Natural killer cell (primary cell): Measurements from ENCODE around the gene PEX5L. TPM values are rescaled to one million over a fixed set of nuclear protein-coding genes. Genes with fewer than 3 reads are reported as not detected.

Experiments used
- ATAC-seq, 3 donors: fragments of 150-1000 bp in 2 of 3; fragments of 200-7000 bp in 1 of 3; cut with Tn5 transposase; 1 replicate in 1 of 3; 2 replicates in 2 of 3; pipeline ENCODE4 v1.10.0; 2021; ENCODE audit warnings: mild to moderate bottlenecking in 2 of 3, moderate library complexity in 2 of 3
- DNase-seq, 2 donors: peaks; one replicate each; pipeline versions ENCODE4 v3.0.0 to v3.0.0-alpha.2; 2013 to 2021; ENCODE audit warnings: mixed read lengths in 1 of 2
- H3K27ac ChIP-seq: one replicate; pipeline ENCODE4 v1.5.1; 2013; ENCODE audit warnings: mild to moderate bottlenecking, low read length
- H3K27me3 ChIP-seq: one replicate; pipeline ENCODE4 v1.6.1; 2013; ENCODE audit warnings: low read length; ENCODE audit not compliant: control insufficient read depth, insufficient read depth
- H3K36me3 ChIP-seq: one replicate; pipeline ENCODE4 v1.6.1; 2013; ENCODE audit warnings: low read length; ENCODE audit not compliant: control insufficient read depth, insufficient read depth
- H3K4me1 ChIP-seq: one replicate; pipeline ENCODE4 v1.6.1; 2013; ENCODE audit warnings: low read length; ENCODE audit not compliant: control insufficient read depth, insufficient read depth
- H3K4me3 ChIP-seq: one replicate; pipeline ENCODE4 v1.5.1; 2013; ENCODE audit warnings: low read length
- H3K9me3 ChIP-seq: one replicate; pipeline ENCODE4 v1.6.1; 2013; ENCODE audit warnings: low read length; ENCODE audit not compliant: control insufficient read depth, insufficient read depth
- H3K27ac Mint-ChIP-seq, 2 donors: one replicate each; pipeline ENCODE4 v1.8.0; 2022; ENCODE audit warnings: mild to moderate bottlenecking in 2 of 2, mixed read lengths in 2 of 2, moderate library complexity in 1 of 2
- H3K27me3 Mint-ChIP-seq, 2 donors: one replicate each; pipeline ENCODE4 v1.8.0; 2022; ENCODE audit warnings: low read depth in 2 of 2, mixed read lengths in 2 of 2
- H3K36me3 Mint-ChIP-seq: one replicate; pipeline ENCODE4 v1.8.0; 2022; ENCODE audit warnings: mixed read lengths
- H3K4me1 Mint-ChIP-seq, 2 donors: one replicate each; pipeline ENCODE4 v1.8.0; 2022; ENCODE audit warnings: mixed read lengths in 2 of 2
- H3K4me3 Mint-ChIP-seq: one replicate; pipeline ENCODE4 v1.8.0; 2022; ENCODE audit warnings: mild to moderate bottlenecking, moderate library complexity, mixed read lengths
- H3K9me3 Mint-ChIP-seq, 2 donors: one replicate each; pipeline ENCODE4 v1.8.0; 2022; ENCODE audit warnings: mixed read lengths in 2 of 2
- WGBS: methylation state at CpG from one replicate; pipeline ENCODE4 v1.1.7; 2013; ENCODE audit warnings: missing lambda C conversion rate; ENCODE audit not compliant: insufficient coverage; 5-methylcytosine and 5-hydroxymethylcytosine counted together
- intact Hi-C: fragments of 100-400 bp; cut with micrococcal nuclease; formaldehyde crosslinking; loops from one replicate; pipeline ENCODE4 v1.14.2; 2022
- total RNA-seq, 4 donors: library from RNA; stranded (reverse); fragments of 120-200 nt in 1 of 4; gene quantifications; one replicate each; pipeline versions ENCODE4 v1.2.3 to v1.2.4, GENCODE V29; 2013 to 2022
- TF ChIP-seq, protein P1 (sequence below): fragments of 200-600 bp; IDR thresholded peaks from one replicate; pipeline ENCODE4 v1.8.0; 2022; ENCODE audit warnings: antibody characterized with exemption

Gene PEX5L
- total RNA-seq, 3 donors from 2014 or later (not counting 1 experiment from before 2014, with no cell fraction given) = not detected

DNA sequence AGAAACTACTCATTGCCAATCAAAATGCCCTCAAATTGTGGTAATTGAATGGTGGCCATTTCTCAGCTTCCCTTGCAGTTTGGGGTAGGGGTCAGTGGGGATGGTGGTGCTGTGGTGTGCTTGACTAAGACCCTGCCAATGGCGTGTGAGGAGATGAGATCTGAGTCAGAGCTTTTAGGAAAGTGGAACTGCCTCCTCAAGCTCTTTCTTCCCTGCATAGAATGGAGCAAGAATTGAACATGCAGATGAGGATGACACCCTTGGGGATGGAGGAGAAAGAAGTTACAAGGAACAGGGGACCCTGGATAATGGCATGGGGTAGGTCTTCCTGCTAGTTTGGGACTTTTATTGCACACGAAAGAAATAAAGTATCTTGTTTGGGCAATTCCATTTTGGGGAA is 188.0 kb downstream of the PEX5L start:
- Mint-ChIP-seq H3K4me1 (no peaks in the 10 kb centered on the region), H3K9me3 (no peaks in the 10 kb centered on the region), H3K27me3 (peaks cover 2 to 8% of the 10 kb centered on the region in 2 donors), H3K27ac (no peak overlapping the region), H3K36me3 (no peaks in the 10 kb centered on the region), H3K4me3 (no peak overlapping the region)
- Histone ChIP-seq H3K4me1 (no peaks in the 10 kb centered on the region), H3K36me3 (no peaks in the 10 kb centered on the region), H3K27ac (no peak overlapping the region), H3K9me3 (no peaks in the 10 kb centered on the region), H3K4me3 (no peak overlapping the region), H3K27me3 (no peaks in the 10 kb centered on the region)
- TF ChIP-seq, protein P1, sequence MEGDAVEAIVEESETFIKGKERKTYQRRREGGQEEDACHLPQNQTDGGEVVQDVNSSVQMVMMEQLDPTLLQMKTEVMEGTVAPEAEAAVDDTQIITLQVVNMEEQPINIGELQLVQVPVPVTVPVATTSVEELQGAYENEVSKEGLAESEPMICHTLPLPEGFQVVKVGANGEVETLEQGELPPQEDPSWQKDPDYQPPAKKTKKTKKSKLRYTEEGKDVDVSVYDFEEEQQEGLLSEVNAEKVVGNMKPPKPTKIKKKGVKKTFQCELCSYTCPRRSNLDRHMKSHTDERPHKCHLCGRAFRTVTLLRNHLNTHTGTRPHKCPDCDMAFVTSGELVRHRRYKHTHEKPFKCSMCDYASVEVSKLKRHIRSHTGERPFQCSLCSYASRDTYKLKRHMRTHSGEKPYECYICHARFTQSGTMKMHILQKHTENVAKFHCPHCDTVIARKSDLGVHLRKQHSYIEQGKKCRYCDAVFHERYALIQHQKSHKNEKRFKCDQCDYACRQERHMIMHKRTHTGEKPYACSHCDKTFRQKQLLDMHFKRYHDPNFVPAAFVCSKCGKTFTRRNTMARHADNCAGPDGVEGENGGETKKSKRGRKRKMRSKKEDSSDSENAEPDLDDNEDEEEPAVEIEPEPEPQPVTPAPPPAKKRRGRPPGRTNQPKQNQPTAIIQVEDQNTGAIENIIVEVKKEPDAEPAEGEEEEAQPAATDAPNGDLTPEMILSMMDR = no peak
- DNase-seq (no peak), ATAC-seq (no peak)
- intact Hi-C loops = no loop called here
- WGBS = 65% methylated on average over 2 of the region's 2 CpGs

DNA sequence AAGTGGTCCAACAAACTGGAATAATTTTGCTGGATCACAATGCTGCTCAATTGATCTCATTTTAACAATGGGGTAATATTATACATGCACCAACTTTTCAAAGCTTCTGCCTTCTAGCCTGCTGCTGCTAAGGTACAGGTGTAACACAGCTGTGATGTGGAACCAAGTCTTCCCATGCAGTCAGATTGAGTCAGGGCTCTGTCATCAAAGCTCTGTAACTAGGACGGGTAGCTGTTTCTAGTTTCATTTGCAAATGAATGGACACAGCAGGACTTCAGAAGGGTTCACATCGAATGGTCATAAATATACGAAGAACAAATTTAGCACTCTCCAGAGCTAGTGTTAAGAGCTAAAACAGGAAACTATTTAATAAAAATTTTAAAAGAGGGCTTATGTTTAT is 194.7 kb downstream of the PEX5L start:
- H3K4me1 ChIP-seq = no peaks in the 10 kb centered on the region
- H3K4me3 Mint-ChIP-seq = no peak overlapping the region
- H3K9me3 Mint-ChIP-seq = peaks cover 0 to 2% of the 10 kb centered on the region in 2 donors
- no peaks in the 10 kb centered on the region for H3K4me1 Mint-ChIP-seq
- peaks cover 0 to 19% of the 10 kb centered on the region in 2 donors for H3K27me3 Mint-ChIP-seq
- H3K27ac ChIP-seq = no peak overlapping the region
- 40% methylated on average over 2 of the region's 3 CpGs for WGBS
- DNase-seq (no peak), ATAC-seq (no peak)
- H3K4me3 ChIP-seq = no peak overlapping the region
- no peak overlapping the region for H3K27ac Mint-ChIP-seq
- no peaks in the 10 kb centered on the region for H3K9me3 ChIP-seq
- no peaks in the 10 kb centered on the region for H3K36me3 Mint-ChIP-seq
- no peaks in the 10 kb centered on the region for H3K27me3 ChIP-seq
- intact Hi-C loops = no loop called here
- TF ChIP-seq, protein P1 = no peak
- H3K36me3 ChIP-seq = no peaks in the 10 kb centered on the region

- H3K36me3 ChIP-seq = no peaks in the 10 kb centered on the region
- 88% methylated on average over 7 of the region's 7 CpGs for WGBS
- no peak overlapping the region for H3K4me3 ChIP-seq
- Mint-ChIP-seq H3K4me3 (no peak overlapping the region), H3K27me3 (peaks cover 0 to 19% of the 10 kb centered on the region in 2 donors), H3K36me3 (no peaks in the 10 kb centered on the region), H3K4me1 (no peaks in the 10 kb centered on the region), H3K27ac (no peak overlapping the region), H3K9me3 (peaks cover 0 to 2% of the 10 kb centered on the region in 2 donors)
- no peaks in the 10 kb centered on the region for H3K27me3 ChIP-seq
- TF ChIP-seq, protein P1 = no peak
- DNase-seq (no peak), ATAC-seq (no peak)
- H3K4me1 ChIP-seq = no peaks in the 10 kb centered on the region
- no peak overlapping the region for H3K27ac ChIP-seq
- no peaks in the 10 kb centered on the region for H3K9me3 ChIP-seq
- intact Hi-C loops = no loop called here
Observed at GRCh38 chr3:179840985-179841384, 195.8 kb downstream of the PEX5L start.

GRCh38 chr3:179837374-179837773 is 199.4 kb downstream of the PEX5L start:
- WGBS = 100% methylated on average over 2 of the region's 2 CpGs
- no peak overlapping the region for H3K27ac ChIP-seq
- TF ChIP-seq, protein P1 = no peak

More at GRCh38 chr3:179837374-179837773, 199.4 kb downstream of the PEX5L start:
- Mint-ChIP-seq H3K27ac (no peak overlapping the region), H3K36me3 (no peaks in the 10 kb centered on the region), H3K4me1 (no peaks in the 10 kb centered on the region), H3K27me3 (peaks cover 13 to 16% of the 10 kb centered on the region in 2 donors), H3K9me3 (peaks cover 0 to 2% of the 10 kb centered on the region in 2 donors), H3K4me3 (no peak overlapping the region)
- H3K27me3 ChIP-seq = no peaks in the 10 kb centered on the region
- ATAC-seq (no peak), DNase-seq (no peak)
- H3K4me1 ChIP-seq = no peaks in the 10 kb centered on the region
- H3K9me3 ChIP-seq = no peaks in the 10 kb centered on the region
- intact Hi-C loops = no loop called here
- H3K36me3 ChIP-seq = no peaks in the 10 kb centered on the region
- H3K4me3 ChIP-seq = no peak overlapping the region
